Esophagus squamous epithelium (tissue), 4 donors: ENCODE measurements around the gene SLC29A2. TPM values are rescaled to one million over a fixed set of nuclear protein-coding genes. Genes with fewer than 3 reads are reported as not detected.

Source experiments
- small RNA-seq, 4 donors: library from RNA; depleted of rRNA; stranded (forward); fragments of <200 nt; gene quantifications; one replicate each; pipeline ENCODE3, GENCODE V24; 2016
- total RNA-seq, 4 donors: library from RNA; depleted of rRNA; stranded (reverse); fragments of >200 nt; gene quantifications; one replicate each; pipeline ENCODE4 v1.1.0, GENCODE V29; 2016

The SLC29A2 gene
- total RNA-seq, 4 donors from 2014 or later: 2.9 to 5.5 (median 4.8) TPM

Small RNAs within 50 kb of the gene (small RNA-seq; reads per million reads assigned to genes)
- 0 reads per million in 4 donors for gene RF00017
- 0 to 0.09 (median 0) reads per million in 4 donors for gene RNU1-84P

Other genes starting within 250 kb of the SLC29A2 start
- gene KLC2, start 114.1 kb downstream of the SLC29A2 start, total RNA-seq: 10 to 100 TPM; 10.6 to 29.8 (median 17.9) TPM
- 100 to 1,000 TPM in 2 of 4 donors, 10 to 100 TPM in 2; 83.7 to 148 (median 110) TPM for gene RAB1B, start 103.1 kb downstream of the SLC29A2 start, total RNA-seq
- under 1 TPM in 2 of 4 donors, not detected in 2; 0.48 to 0.70 TPM for gene CNIH2, start 93.6 kb downstream of the SLC29A2 start, total RNA-seq
- gene YIF1A, start 82.6 kb downstream of the SLC29A2 start, total RNA-seq: 10 to 100 TPM; 51.9 to 71.9 (median 63.8) TPM
- gene TMEM151A, start 79.9 kb downstream of the SLC29A2 start, total RNA-seq: not detected
- 10 to 100 TPM in 1 of 4 donors, 1 to 10 TPM in 3; 1.9 to 13.2 (median 6.1) TPM for gene CD248, start 54.7 kb downstream of the SLC29A2 start, total RNA-seq
- 10 to 100 TPM; 22.3 to 37.2 (median 27.6) TPM for gene RIN1, start 35.3 kb downstream of the SLC29A2 start, total RNA-seq
- 10 to 100 TPM; 43.8 to 65.5 (median 56.8) TPM for gene BRMS1, start 26.7 kb downstream of the SLC29A2 start, total RNA-seq
- gene B4GAT1, start 24.1 kb downstream of the SLC29A2 start, total RNA-seq: 10 to 100 TPM in 2 of 4 donors, 1 to 10 TPM in 2; 6.8 to 24.0 (median 11.3) TPM
- gene NPAS4, start 49.3 kb upstream of the SLC29A2 start, total RNA-seq: under 1 TPM in 1 of 4 donors, not detected in 3; 0.38 TPM
- 10 to 100 TPM; 39.3 to 66.4 (median 54.2) TPM for gene MRPL11, start 67.1 kb upstream of the SLC29A2 start, total RNA-seq
- gene PELI3, start 95.1 kb upstream of the SLC29A2 start, total RNA-seq: 10 to 100 TPM in 1 of 4 donors, 1 to 10 TPM in 3; 6.3 to 17.2 (median 8.8) TPM
- gene DPP3, start 108.7 kb upstream of the SLC29A2 start, total RNA-seq: 10 to 100 TPM; 24.6 to 49.2 (median 43.5) TPM
- 10 to 100 TPM in 3 of 4 donors, 1 to 10 TPM in 1; 9.7 to 45.8 (median 17.1) TPM for gene BBS1, start 138.9 kb upstream of the SLC29A2 start, total RNA-seq
- 10 to 100 TPM in 1 of 4 donors, 1 to 10 TPM in 3; 8.0 to 10.7 (median 9.5) TPM for gene ZDHHC24, start 174.3 kb upstream of the SLC29A2 start, total RNA-seq
- not detected for gene ACTN3, start 175.1 kb upstream of the SLC29A2 start, total RNA-seq
- gene CTSF, start 196.8 kb upstream of the SLC29A2 start, total RNA-seq: 10 to 100 TPM in 2 of 4 donors, 1 to 10 TPM in 2; 3.3 to 47.3 (median 13.0) TPM
- under 1 TPM; 0.09 to 0.40 (median 0.21) TPM for gene CCDC87, start 221.3 kb upstream of the SLC29A2 start, total RNA-seq
- gene CCS, start 221.4 kb upstream of the SLC29A2 start, total RNA-seq: 10 to 100 TPM; 12.7 to 27.5 (median 21.2) TPM
- gene RBM14, start 244.9 kb upstream of the SLC29A2 start, total RNA-seq: 10 to 100 TPM; 37.0 to 61.5 (median 38.0) TPM